ENCODE results near the gene CADM2.

Gene CADM2

DNA sequence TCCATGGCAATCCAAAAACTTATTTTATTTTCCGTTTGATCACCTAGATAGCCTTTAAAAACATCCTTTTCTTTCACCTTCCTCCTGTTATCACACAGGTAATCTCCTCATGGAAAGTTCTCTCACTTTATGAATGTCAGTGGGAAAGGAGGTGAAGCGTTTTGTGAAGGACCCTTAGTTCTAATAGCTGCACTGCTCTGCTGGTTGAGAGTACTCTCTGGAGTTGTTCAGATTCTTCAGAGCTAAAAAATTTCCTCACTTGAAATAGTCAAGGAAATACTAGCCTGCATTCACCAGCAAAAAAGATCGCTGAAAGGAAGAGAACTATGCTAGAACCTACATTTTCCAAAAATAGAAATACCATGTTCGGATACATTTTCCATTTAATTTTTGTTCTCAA is 1097.2 kb downstream of the CADM2 start:
- Histone ChIP-seq H3K9me3 (no peaks in the 10 kb centered on the region), H3K27me3 (no peaks in the 10 kb centered on the region), H3K4me3 (ENCODE audit: low read depth in 1 of 2, low read length in 1 of 2) (no peak overlapping the region), H3K4me1 (ENCODE audit: control insufficient read depth in 1 of 2, insufficient read depth in 1 of 2, low read depth in 1 of 2, low read length in 1 of 2) (no peaks in the 10 kb centered on the region), H3K36me3 (no peaks in the 10 kb centered on the region), H3K27ac (no peak overlapping the region)
- TF ChIP-seq, protein P1, sequence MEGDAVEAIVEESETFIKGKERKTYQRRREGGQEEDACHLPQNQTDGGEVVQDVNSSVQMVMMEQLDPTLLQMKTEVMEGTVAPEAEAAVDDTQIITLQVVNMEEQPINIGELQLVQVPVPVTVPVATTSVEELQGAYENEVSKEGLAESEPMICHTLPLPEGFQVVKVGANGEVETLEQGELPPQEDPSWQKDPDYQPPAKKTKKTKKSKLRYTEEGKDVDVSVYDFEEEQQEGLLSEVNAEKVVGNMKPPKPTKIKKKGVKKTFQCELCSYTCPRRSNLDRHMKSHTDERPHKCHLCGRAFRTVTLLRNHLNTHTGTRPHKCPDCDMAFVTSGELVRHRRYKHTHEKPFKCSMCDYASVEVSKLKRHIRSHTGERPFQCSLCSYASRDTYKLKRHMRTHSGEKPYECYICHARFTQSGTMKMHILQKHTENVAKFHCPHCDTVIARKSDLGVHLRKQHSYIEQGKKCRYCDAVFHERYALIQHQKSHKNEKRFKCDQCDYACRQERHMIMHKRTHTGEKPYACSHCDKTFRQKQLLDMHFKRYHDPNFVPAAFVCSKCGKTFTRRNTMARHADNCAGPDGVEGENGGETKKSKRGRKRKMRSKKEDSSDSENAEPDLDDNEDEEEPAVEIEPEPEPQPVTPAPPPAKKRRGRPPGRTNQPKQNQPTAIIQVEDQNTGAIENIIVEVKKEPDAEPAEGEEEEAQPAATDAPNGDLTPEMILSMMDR (IDR thresholded peaks at IDR 0.05), result no peak

DNA sequence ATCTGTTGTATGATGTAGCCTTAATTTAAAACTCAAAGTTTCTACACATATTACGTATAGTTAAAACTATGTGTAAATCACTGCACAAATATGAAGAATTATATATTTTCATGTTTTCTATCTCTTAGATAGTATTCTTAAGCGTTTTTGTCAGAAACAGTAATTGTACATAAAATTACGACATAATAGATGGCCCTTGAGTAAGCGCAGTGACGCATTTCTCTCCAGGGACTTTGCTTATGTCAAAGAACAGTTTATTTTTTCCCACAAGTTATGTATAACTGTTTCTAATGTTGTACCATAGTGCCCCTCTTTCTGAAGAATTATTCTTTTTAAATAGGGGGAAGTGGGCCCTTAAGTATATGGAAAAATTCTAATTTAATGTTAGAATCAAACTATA is 1098.2 kb downstream of the CADM2 start:
- Histone ChIP-seq H3K36me3 (no peaks in the 10 kb centered on the region), H3K27ac (no peak overlapping the region), H3K4me3 (ENCODE audit: low read depth in 1 of 2, low read length in 1 of 2) (no peak overlapping the region), H3K9me3 (no peaks in the 10 kb centered on the region), H3K27me3 (no peaks in the 10 kb centered on the region), H3K4me1 (ENCODE audit: control insufficient read depth in 1 of 2, insufficient read depth in 1 of 2, low read depth in 1 of 2, low read length in 1 of 2) (no peaks in the 10 kb centered on the region)
- TF ChIP-seq, protein P1 (IDR thresholded peaks at IDR 0.05), result no peak

GRCh38 chr3:86073799-86074198 is 1115.0 kb downstream of the CADM2 start:
- Histone ChIP-seq H3K4me3 (ENCODE audit: low read depth in 1 of 2, low read length in 1 of 2) (no peak overlapping the region), H3K27ac (no peak overlapping the region), H3K9me3 (no peaks in the 10 kb centered on the region), H3K27me3 (no peaks in the 10 kb centered on the region), H3K36me3 (no peaks in the 10 kb centered on the region), H3K4me1 (ENCODE audit: control insufficient read depth in 1 of 2, insufficient read depth in 1 of 2, low read depth in 1 of 2, low read length in 1 of 2) (no peaks in the 10 kb centered on the region)
- TF ChIP-seq, protein P1 (IDR thresholded peaks at IDR 0.05), result no peak

GRCh38 chr3:86087160-86087871 is 1128.5 kb downstream of the CADM2 start:
- no peaks in the 10 kb centered on the region for H3K27me3 ChIP-seq
- H3K27ac ChIP-seq, result no peak overlapping the region
- no peaks in the 10 kb centered on the region for H3K36me3 ChIP-seq
- TF ChIP-seq, protein P1 (IDR thresholded peaks at IDR 0.05), result no peak
- H3K4me3 ChIP-seq (ENCODE audit: low read depth in 1 of 2, low read length in 1 of 2), result no peak overlapping the region
- no peaks in the 10 kb centered on the region for H3K4me1 ChIP-seq (ENCODE audit: control insufficient read depth in 1 of 2, insufficient read depth in 1 of 2, low read depth in 1 of 2, low read length in 1 of 2)
- H3K9me3 ChIP-seq, result no peaks in the 10 kb centered on the region

DNA sequence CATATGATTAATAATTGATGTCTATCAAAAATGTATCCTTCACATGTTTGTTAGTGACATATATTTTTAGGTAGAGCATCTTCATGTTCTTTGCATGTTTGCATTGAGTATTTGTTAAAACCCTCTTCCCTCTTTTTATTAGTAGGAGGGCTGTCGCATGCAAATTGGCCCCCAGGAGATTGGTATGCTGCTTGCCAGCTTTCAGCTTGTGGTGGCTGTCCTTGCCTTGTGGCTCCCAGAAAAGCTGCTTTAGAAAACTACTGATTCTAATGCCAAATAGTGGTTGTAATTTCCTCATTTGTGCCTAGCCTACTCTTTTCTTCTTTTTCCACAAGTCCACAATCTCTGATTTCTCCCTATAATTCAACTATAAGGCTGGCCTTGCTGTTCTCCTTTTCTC is 1145.4 kb downstream of the CADM2 start:
- no peaks in the 10 kb centered on the region for H3K9me3 ChIP-seq
- no peaks in the 10 kb centered on the region for H3K27me3 ChIP-seq
- no peak overlapping the region for H3K4me3 ChIP-seq (ENCODE audit: low read depth in 1 of 2, low read length in 1 of 2)
- TF ChIP-seq, protein P1 (IDR thresholded peaks at IDR 0.05), result no peak
- H3K36me3 ChIP-seq, result no peaks in the 10 kb centered on the region
- H3K27ac ChIP-seq, result no peak overlapping the region
- H3K4me1 ChIP-seq (ENCODE audit: control insufficient read depth in 1 of 2, insufficient read depth in 1 of 2, low read depth in 1 of 2, low read length in 1 of 2), result no peaks in the 10 kb centered on the region

Measured in neutrophil (primary cell).